NCI-H2107 treated with DMSO at 0.1 percent for 48 hours (cell line): ENCODE data around the gene SPANXA2.
"Not testable (repeated sequence)": the region's sequence is repeated elsewhere in the genome, so short reads cannot be mapped to it uniquely, and the experiment has no call there.

ENCODE experiments used
- DNase-seq: peaks from one replicate; lab custom pipeline; 2025; ENCODE audit not compliant: unreplicated experiment; lab: John Stamatoyannopoulos, UW

Gene SPANXA2

GRCh38 chrX:141589408-141589807, at the start of gene SPANXA2:
Gene SPANXA2 (plus strand): TSS chrX:141589708. CDS start chrX:141589768, 60 bp downstream.
- not testable (repeated sequence) for DNase-seq

GRCh38 chrX:141542551-141542950, 47.0 kb upstream of the SPANXA2 start:
- DNase-seq = not testable (repeated sequence)

GRCh38 chrX:141584638-141585037, 4.9 kb upstream of the SPANXA2 start, which contains the start of gene SPANXA1:
Gene SPANXA1 (minus strand): TSS chrX:141584738. CDS start chrX:141584678, 60 bp downstream.
- not testable (repeated sequence) for DNase-seq

DNA sequence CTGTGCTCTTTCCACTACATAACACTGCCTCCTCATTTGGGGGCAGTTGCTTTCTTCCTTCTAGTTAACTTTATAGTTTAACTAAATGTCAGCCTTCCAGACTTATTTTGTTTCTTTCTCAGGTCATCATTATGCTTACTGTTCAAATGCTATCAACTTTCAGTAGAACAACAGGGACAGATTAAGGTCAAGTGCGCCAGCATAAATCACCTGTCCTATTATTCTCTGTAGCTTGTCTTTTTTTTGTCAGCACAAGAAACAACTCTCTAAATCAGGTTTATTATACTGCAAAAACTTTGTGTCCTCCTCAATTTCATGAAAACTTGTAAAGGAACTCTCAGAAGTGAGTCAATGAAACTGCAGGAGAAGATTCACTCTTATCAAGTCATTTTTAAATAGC, 19.6 kb downstream of the SPANXA2 start:
- no peak for DNase-seq

GRCh38 chrX:141619336-141619735, 29.8 kb downstream of the SPANXA2 start:
- no peak for DNase-seq

- DNase-seq = no peak
Measured at GRCh38 chrX:141632124-141632523, 42.6 kb downstream of the SPANXA2 start.

DNA sequence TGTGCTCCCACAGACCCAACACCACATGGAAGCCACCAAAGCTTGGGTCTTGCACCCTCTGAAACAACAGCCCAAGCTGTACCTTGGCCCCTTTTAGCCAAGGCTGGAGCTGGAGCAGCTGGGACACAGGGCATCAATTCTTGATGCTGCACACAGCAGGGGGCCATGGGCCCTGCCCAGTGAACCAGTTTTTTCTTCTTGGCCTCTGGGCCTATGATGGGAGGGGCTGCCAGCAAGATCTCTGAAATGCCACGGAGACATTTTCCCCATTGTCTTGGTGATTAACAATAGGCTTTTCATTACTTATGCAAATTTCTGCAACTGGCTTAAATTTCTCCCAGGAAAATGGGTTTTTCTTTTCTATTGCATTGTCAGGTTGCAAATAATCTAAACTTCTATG, 49.0 kb downstream of the SPANXA2 start:
- no peak for DNase-seq
